Measurements from ENCODE around the gene CCDC102A. TPM values are rescaled to one million over a fixed set of nuclear protein-coding genes. Genes with fewer than 3 reads are reported as not detected.
A peak's percentile ranks its signal among the peaks of the same experiment; 100 is the strongest.

CCDC102A gene
- total and polyA plus RNA-seq, 2 of the 13 experiments (the other 11 are each of a cell fraction or from before 2014, with no cell fraction given): 2.1 to 2.8 TPM

GRCh38 chr16:57471852-57472664, 64.3 kb downstream of the CCDC102A start (continued):
- 0 out of 2 replicates have a peak, but pooled peaks have one; percentile 51 for TF ChIP-seq TP53 (CRISPR knock-in tag; conservative IDR thresholded peaks at IDR 0.05)
- TF ChIP-seq ISL2 (CRISPR knock-in tag; IDR thresholded peaks at IDR 0.05): peak; percentile 81
- TF ChIP-seq E2F2 (CRISPR knock-in tag; IDR thresholded peaks at IDR 0.05; ENCODE audit: borderline replicate concordance): no peak
- no peak for TF ChIP-seq KLF12 (CRISPR knock-in tag; IDR thresholded peaks at IDR 0.05; ENCODE audit: borderline replicate concordance)
- TF ChIP-seq TFDP1 (CRISPR knock-in tag; IDR thresholded peaks at IDR 0.05; ENCODE audit: borderline replicate concordance): peak; percentile 24; the same call in 1 of the 2 replicates
- TF ChIP-seq ZNF367 (CRISPR knock-in tag; IDR thresholded peaks at IDR 0.05; ENCODE audit: borderline replicate concordance): no peak
- TF ChIP-seq NCOA2 (CRISPR knock-in tag; IDR thresholded peaks at IDR 0.05): peak; percentile 52
- TF ChIP-seq ZNF678 (CRISPR knock-in tag; IDR thresholded peaks at IDR 0.05): no peak
- TF ChIP-seq ZNF570 (CRISPR knock-in tag; IDR thresholded peaks at IDR 0.05; ENCODE audit: borderline replicate concordance): no peak
- no peak for TF ChIP-seq FOXK2 (IDR thresholded peaks at IDR 0.05)
- no peak for TF ChIP-seq ZNF660 (CRISPR knock-in tag; IDR thresholded peaks at IDR 0.05; ENCODE audit: borderline replicate concordance, low read depth)
- TF ChIP-seq ATF5 (CRISPR knock-in tag; IDR thresholded peaks at IDR 0.05; ENCODE audit: low read depth): no peak
- TF ChIP-seq KDM5A (IDR thresholded peaks at IDR 0.05; ENCODE audit: borderline replicate concordance, low read length): no peak
- TF ChIP-seq MED13 (CRISPR knock-in tag; IDR thresholded peaks at IDR 0.05): no peak
- TF ChIP-seq ZNF572 (CRISPR knock-in tag; IDR thresholded peaks at IDR 0.05): peak; percentile 41; the same call in 1 of the 2 replicates
- no peak for TF ChIP-seq SOX6 (IDR thresholded peaks at IDR 0.05)
- peak; percentile 77 for TF ChIP-seq SOX6 (CRISPR knock-in tag; IDR thresholded peaks at IDR 0.05)
- TF ChIP-seq CBX5 (CRISPR knock-in tag; IDR thresholded peaks at IDR 0.05; ENCODE audit: borderline replicate concordance): no peak
- TF ChIP-seq ZBTB26 (CRISPR knock-in tag; IDR thresholded peaks at IDR 0.05; ENCODE audit: borderline replicate concordance): no peak; the same call in 1 of the 2 replicates
- TF ChIP-seq NR3C1 (CRISPR knock-in tag; IDR thresholded peaks at IDR 0.05): no peak
- TF ChIP-seq FOXJ3 (CRISPR knock-in tag; IDR thresholded peaks at IDR 0.05; ENCODE audit: borderline replicate concordance): peak; percentile 74; the same call in 1 of the 2 replicates
- TF ChIP-seq MXI1 (IDR thresholded peaks at IDR 0.05; ENCODE audit: borderline replicate concordance, low read depth, low read length): peak; percentile 62; the same call in 1 of the 3 replicates
- TF ChIP-seq ZNF354B (CRISPR knock-in tag; IDR thresholded peaks at IDR 0.05): no peak
- TF ChIP-seq NRL (CRISPR knock-in tag; IDR thresholded peaks at IDR 0.05; ENCODE audit: borderline replicate concordance): peak; percentile 19
- TF ChIP-seq HOXA7 (CRISPR knock-in tag; IDR thresholded peaks at IDR 0.05): no peak
- TF ChIP-seq SPEN (CRISPR knock-in tag; IDR thresholded peaks at IDR 0.05; ENCODE audit: low read depth): peak; percentile 64

All from HepG2 (cell line).